Liver (tissue), 3 donors: ENCODE data around the gene C19orf33.

ENCODE experiments used
- EGR1 ChIP-seq, 2 donors: IDR thresholded peaks; 2 replicates each; pipeline ENCODE4 v1.6.1; 2016 to 2018; ENCODE audit warnings: antibody characterized with exemption in 2 of 2, low read depth in 2 of 2
- FOXA1 ChIP-seq: IDR thresholded peaks from 2 replicates; pipeline ENCODE4 v1.6.1; 2016; ENCODE audit warnings: antibody characterized with exemption
- FOXA2 ChIP-seq: IDR thresholded peaks from 2 replicates; pipeline ENCODE4 v1.6.1; 2016; ENCODE audit warnings: antibody characterized with exemption
- GABPA ChIP-seq, 2 donors: IDR thresholded peaks in 1 of 2; conservative IDR thresholded peaks in 1 of 2; 2 replicates each; pipeline ENCODE4 v1.6.1; 2016; ENCODE audit warnings: antibody characterized with exemption in 2 of 2, mild to moderate bottlenecking in 1 of 2, moderate library complexity in 1 of 2
- HNF4G ChIP-seq: IDR thresholded peaks from 2 replicates; pipeline ENCODE4 v1.6.1; 2016; ENCODE audit warnings: antibody characterized with exemption
- JUND ChIP-seq, 2 donors: IDR thresholded peaks; 2 replicates each; pipeline ENCODE4 v1.6.1; 2016; ENCODE audit warnings: antibody characterized with exemption in 2 of 2
- REST ChIP-seq: IDR thresholded peaks from 2 replicates; pipeline ENCODE4 v1.6.1; 2016; ENCODE audit warnings: antibody characterized with exemption, mild to moderate bottlenecking
- TAF1 ChIP-seq: conservative IDR thresholded peaks from 2 replicates; pipeline ENCODE4 v1.6.1; 2016; ENCODE audit warnings: antibody characterized with exemption, mild to moderate bottlenecking
- YY1 ChIP-seq: IDR thresholded peaks from 2 replicates; pipeline ENCODE4 v1.6.1; 2016; ENCODE audit warnings: antibody characterized with exemption, mild to moderate bottlenecking
- ZBTB33 ChIP-seq: IDR thresholded peaks from 2 replicates; pipeline ENCODE4 v1.6.1; 2016; ENCODE audit warnings: antibody characterized with exemption
- TF ChIP-seq, protein P1 (sequence below): fragments of 150-350 bp; IDR thresholded peaks from 2 replicates; pipeline ENCODE4 v1.5.1; 2017; ENCODE audit warnings: improper control_type of control experiment, low read depth, low read length; ENCODE audit not compliant: missing input control
- donor health status: healthy.
- donor health status: healthy.

DNA sequence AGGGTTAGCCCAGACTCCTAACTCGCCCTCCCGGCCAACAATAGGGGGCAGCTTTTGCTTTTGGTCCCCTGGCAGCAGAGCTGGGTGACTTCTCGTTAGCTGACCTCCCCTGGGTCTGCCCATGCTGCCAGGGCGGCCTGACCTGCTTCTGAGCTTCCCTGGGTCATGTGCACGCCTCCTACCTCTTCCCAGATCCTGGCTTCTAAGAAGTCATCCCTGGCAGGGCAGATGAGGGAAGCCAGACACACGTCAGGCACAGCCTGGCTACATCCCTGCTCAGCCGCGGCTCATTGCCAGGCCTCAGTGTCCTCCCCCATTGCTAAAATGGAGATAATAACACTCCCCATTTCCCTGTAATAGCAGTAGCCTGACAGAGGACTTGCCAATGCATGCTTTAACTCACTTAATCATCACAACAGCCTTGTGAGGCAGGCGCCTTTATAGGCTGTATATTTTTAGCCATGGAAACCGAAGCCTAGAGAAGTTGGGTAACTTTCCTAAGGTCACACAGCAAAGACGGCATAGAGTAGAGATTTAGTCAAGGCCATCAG is 17.7 kb downstream of the C19orf33 start:
- TF ChIP-seq GABPA (IDR thresholded peaks at IDR 0.05 in 1 of 2, conservative IDR thresholded peaks at IDR 0.05 in 1 of 2), result no peak
- TF ChIP-seq, protein P1, sequence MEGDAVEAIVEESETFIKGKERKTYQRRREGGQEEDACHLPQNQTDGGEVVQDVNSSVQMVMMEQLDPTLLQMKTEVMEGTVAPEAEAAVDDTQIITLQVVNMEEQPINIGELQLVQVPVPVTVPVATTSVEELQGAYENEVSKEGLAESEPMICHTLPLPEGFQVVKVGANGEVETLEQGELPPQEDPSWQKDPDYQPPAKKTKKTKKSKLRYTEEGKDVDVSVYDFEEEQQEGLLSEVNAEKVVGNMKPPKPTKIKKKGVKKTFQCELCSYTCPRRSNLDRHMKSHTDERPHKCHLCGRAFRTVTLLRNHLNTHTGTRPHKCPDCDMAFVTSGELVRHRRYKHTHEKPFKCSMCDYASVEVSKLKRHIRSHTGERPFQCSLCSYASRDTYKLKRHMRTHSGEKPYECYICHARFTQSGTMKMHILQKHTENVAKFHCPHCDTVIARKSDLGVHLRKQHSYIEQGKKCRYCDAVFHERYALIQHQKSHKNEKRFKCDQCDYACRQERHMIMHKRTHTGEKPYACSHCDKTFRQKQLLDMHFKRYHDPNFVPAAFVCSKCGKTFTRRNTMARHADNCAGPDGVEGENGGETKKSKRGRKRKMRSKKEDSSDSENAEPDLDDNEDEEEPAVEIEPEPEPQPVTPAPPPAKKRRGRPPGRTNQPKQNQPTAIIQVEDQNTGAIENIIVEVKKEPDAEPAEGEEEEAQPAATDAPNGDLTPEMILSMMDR, result no peak
- TF ChIP-seq YY1, result no peak
- TF ChIP-seq JUND (IDR thresholded peaks at IDR 0.05), result no peak
- no peak for TF ChIP-seq ZBTB33
- TF ChIP-seq FOXA1, result no peak
- no peak for TF ChIP-seq REST
- no peak for TF ChIP-seq HNF4G
- no peak for TF ChIP-seq EGR1 (IDR thresholded peaks at IDR 0.05; ENCODE audit: low read depth in 2 of 2)
- TF ChIP-seq TAF1, result no peak
- TF ChIP-seq FOXA2, result no peak
